GM21515 (cell line): ENCODE results near the gene MRPL4.
A peak's percentile ranks its signal among the peaks of the same experiment; 100 is the strongest.

Experiments used
- ATAC-seq: cut with Tn5 transposase; IDR thresholded peaks from one replicate; pipeline ENCODE4 v1.9.1; 2021; ENCODE audit not compliant: unreplicated experiment

MRPL4 gene

DNA sequence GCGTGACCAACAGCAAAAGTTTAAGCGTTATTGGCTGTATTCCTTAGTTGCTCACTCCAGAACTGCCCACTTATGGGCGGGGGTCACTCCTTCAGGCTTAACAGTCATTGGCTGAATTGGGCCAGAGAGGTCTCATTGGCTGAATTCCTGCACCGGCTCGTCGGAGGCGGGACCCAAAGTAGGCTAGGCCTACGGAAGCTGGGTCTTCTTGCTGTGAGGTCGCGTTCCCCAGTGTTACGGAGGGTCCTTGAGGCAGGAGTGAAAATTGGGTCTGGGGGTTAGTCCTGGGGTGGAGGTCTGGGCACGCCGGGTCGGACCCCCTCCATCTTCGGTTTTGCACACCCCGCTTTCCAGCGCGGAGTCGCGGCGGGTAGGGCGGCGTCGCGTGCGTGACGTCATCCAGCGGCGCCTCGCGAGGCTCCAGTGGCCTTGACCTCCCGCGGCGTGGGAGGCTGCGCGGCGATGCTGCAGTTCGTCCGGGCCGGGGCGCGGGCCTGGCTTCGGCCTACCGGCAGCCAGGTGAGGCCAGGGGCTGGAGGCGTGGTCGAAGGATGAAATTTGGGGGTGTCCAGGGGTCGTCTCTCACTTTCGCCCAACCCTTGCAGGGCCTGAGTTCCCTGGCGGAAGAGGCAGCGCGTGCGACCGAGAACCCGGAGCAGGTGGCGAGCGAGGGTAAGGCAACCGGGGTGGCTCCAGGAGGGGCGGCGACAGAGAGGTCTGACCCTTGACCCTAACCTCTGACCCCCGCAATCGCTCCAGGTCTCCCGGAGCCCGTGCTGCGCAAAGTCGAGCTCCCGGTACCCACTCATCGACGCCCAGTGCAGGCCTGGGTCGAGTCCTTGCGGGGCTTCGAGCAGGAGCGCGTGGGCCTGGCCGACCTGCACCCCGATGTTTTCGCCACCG is at the start of gene MRPL4:
TSS of gene MRPL4 (plus strand) at position 423 of the 903 bp plus-strand sequence. CDS start at position 463, 40 bp downstream.
- peak; percentile 74 for ATAC-seq

DNA sequence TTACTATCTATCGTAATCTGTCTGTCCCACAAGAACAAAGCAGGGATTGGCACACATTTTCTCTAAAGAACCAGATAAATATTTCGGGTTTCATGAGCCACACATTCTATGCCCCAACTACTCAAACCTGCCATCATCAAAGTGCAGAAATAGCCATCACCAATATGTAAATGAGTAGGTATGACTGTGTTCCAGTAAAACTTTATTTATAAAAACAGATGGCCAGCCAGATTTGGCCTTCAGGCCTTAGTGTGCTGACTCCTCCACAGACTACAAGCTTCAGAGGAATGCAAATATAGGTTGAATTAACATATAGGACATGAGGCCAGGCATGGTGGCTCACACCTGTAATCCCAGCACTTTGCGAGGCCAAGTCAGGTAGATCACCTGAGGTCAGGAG is 48.3 kb upstream of the MRPL4 start:
- no peak for ATAC-seq

DNA sequence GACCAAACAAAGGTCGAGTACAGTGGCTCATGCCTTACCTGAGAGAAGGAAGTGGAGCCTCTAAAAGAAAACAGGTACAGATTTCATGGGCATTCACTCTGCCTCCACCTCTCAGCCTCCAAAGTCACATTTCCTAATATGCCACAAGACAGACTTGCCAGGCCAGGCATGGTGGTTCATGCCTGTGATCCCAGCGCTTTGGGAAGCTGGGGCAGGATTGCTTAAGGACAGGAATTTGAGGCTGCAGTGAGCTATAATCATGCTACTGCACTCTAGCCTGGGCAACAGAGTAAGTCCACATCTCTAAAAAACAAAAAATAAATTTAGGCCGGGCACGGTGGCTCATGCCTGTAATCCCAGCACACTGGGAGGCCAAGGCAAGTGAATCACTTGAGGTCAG is 46.4 kb upstream of the MRPL4 start:
- ATAC-seq = no peak

DNA sequence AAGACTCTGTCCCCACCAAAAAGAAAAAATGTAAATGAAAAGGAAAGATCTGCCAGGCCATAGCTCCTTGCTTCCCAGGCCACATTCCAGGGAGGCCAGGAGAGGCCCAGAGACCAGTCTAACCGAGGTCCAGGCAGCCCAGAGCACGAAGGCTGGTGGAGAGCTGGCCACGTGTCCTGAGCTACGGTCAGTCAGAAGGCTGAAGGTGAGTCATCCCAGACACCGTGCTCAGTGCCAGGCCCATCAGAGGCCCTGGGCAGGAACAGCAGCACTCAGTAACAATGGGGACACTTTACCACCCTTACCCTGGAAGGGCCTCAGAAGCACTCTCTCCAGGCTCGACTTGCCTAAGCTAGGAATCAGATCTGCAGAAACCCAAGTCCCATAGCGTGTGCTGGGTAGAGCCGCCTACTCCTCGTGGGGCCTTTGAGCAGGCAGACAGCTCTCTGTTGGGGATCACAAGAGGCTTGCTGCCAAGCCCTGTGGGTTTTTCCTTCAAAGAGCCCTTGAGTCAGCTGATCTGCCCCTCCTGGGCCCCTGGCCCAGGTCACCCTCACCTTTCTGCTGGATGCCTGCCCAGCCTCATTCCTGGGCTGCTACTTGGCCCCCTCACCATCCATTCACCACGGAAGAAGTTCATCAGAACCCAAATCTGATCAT is 45.7 kb upstream of the MRPL4 start:
- no peak for ATAC-seq

DNA sequence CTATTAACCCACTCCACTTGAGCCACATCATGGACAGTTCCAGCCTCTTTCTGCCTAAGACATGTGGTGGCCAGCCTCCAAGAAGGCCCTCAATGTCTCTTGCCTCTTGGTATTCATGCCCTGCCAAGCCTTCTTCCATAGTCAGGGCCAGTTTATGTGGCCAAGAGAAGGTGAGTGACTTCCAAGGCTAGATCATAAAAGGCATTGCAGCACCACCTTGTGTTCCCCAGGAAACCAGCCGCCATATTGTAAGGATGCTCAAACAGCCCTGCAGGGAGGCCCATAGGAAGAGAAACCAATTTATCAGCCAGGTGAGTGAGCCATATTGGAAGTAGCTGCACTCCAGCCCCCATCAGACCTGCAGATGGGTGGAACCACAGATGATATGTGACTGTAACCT is 45.0 kb upstream of the MRPL4 start:
- no peak for ATAC-seq

DNA sequence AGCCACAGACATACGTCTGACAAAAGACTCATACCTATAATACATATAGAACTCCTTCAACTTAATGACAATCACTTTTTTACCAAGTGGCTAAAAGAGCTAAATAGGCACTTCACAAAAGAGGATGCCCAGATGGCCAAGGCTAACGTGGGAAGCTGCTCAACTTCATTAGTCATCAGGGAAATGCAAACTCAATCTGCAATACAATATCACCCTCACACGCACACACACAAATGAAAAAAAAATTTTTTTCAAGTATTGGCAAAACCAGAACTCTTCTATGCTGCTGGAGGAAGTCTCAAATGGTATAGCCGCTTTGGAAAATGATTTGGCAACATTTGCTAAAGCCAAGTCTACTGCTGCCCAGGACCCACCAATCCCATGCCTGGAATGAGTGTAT is 42.7 kb upstream of the MRPL4 start:
- no peak for ATAC-seq

DNA sequence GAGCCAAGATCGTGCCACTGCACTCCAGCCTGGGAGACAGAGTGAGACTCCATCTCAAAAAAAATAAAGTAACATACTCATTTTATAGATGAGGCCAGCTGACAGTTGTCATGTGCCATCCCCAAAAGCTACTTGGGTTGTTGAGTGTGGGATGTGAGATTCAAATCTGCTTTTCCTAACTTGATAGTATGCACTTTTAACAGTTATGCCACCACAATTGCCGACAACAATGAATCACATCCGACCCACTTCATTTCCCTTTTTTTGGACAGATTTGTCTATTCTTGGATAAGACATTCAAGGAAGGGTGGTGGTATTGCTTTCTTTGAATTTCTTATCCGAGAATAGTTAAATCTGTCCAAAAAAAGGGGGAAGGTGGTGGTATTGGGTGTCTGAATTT is 41.0 kb upstream of the MRPL4 start:
- ATAC-seq = no peak

DNA sequence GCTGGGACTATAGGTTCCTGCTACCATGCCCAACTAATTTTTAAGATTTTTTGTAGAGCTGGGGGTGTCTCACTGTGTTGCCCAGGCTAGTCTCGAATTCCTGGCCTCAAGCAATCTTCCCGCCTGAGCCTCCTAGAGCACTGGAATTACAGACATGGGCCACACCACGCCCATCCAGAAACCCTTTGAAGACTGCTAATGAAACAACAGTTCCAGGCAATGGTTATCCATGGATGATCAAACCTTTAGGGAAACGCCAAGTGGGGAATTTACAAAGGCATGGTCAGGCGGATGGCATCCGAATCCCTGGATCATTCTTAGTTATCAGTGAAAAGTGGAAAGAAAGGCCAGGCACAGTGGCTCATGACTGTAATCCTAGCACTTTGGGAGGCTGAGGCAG is 40.3 kb upstream of the MRPL4 start:
- no peak for ATAC-seq

DNA sequence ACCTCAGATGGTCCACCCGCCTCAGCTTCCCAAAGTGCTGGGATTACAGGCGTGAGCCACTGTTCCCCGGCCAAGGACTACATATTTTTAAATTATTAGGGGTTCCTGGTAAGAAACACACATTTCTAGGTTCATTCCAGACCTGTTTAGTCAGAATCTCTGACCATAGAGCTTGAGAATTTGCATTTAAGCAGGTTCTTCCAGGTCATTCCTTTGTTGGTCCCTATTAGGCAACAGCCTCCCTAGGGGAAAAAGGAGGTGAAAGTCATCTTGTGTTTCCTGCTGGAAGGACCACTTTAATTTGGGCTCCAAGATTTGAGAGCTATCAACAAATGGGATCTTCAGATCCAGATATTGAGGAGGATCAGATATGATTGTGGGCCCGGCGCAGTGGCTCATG is 37.2 kb upstream of the MRPL4 start:
- no peak for ATAC-seq

DNA sequence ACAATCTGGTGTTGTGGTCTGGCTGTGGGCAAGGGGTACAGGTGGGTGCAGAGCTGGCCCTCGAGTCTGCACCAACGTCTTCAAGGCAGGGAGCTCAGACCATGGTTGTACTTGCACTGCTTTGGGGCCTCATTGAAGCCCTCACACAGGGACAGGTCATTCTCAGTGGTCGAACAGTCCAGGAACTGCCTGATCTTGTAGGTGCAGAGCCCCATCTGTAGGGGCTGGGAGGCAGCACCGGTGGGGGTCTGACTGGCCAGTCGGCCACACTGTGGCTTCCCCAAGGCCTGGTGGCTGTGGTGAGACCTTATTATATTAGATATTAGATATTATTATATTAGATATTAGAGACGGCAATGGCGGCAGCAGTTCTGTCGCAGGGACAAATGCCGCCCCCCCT is 34.9 kb upstream of the MRPL4 start:
- ATAC-seq = no peak

DNA sequence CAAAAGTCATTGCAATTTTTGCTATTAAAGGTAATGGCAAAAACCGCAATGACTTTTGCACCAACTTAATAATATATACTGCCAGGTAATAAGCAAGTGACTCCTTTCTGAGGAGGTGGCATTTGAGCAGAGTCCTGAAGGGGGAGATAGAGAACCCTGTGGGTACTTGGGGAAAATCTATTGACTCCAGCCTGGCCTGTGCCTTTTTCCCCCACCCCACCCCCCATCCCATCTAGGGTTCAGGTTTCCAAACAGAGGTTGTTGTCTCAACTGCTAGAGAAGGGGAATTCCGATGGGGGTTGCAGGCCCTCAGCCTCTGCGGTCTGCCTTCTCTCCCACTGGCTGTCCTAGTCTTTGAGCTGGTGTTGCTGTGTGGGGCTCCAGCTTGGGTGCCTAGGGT is 32.3 kb upstream of the MRPL4 start:
- no peak for ATAC-seq

DNA sequence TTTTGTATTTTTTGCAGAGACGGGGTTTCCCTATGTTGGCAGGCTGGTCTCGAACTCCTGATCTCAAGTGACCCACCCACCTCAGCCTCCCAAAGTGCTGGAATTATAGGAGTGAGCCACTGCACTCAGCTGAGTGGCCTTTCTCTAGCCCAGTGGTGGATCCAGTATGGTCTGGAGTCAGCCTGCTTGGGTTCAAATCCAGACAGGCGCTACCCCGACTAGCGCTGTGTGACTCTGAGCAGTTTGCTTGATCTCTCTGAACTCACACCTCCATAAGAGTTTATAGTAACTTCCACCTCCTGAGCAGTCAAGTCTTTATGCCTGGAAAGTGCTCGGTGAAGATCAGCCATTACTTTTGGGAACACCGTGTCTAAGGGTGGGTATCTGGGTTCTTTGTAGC is 31.3 kb upstream of the MRPL4 start:
- ATAC-seq = no peak

DNA sequence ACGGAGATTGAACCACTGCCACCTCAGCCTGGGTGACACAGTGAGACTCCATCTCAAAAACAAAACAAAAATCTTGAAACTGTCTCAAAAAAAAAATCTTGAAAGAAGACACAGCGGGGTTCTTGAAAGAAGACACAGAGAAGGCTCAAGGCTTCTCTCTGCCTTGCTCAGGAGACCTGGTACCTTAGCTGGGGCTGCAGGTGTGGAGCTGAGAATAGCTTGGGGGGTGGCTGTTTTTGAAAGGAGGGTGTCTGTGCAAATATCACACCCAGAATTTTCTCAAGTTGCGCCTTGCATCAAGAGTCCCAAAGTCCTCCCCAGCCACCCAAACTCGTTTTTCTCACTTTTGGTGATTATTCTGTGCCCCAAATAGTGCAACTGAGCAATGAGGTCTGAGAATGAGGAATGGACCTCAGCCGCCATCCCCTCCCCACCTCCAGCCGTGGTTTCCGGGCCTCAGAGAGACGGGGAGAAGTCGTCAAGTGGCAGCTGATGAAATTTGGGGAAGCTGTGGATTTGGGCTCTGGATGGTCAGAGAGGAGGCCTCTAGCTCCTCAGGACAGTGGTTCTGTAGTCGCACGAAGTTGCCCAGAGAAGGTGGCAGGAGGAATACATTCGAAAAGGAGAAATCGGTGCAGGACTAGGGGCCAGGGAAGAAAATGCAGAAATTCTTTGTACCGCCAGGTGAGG is 29.7 kb upstream of the MRPL4 start:
- no peak for ATAC-seq

DNA sequence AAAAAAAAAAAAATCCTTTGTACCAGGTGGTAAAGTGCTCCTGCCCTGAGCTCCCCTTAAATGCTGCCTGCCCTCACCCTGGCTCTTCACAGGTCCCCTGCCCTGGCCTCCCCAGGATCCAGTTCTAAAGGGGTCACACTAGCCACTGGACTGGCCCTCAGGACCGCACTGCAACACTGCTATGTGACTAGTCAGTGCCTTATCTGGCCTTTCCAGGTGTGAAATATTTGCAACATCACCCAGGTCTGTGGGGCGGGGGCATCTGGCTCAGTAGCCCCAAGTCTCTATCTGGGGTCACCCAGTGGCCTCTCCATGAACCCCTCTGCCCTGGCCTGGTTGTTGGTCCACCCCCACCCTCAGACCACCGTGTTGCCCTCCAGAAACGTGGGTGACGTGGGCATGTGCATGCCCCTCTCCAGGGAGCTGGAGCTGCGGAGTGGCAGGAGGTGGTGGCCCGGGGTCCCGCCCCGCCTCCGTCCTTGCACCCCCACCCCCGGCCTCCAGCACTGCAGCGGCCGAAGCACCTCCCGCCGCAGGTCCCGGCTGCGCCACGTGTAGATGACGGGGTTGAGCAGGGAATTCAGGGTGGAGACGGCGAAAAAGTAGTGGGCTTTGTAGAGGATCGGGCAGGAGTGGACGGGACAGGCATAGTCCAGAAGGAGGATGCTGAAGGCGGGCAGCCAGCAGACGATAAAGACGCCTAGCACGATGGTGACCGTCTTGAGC is 28.4 kb upstream of the MRPL4 start:
- no peak for ATAC-seq

DNA sequence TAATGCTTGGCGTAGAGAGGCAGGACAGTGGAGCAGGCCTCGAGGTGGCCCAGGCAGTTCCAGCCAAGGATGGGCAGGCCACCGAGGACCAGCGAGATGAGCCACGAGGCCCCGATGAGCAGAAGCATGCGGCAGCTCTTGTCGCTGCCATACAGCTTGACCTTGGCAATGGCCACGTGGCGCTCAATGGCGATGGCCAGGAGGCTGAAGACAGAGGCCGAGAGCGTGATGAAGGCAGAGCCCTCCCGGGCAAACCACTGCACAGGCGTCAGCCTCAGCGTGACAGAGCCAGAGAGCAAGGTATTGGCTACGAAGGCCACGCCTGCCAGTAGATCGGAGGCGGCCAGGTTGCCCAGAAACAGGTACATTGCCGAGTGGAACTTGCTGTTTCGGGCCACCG is 27.7 kb upstream of the MRPL4 start:
- no peak for ATAC-seq

DNA sequence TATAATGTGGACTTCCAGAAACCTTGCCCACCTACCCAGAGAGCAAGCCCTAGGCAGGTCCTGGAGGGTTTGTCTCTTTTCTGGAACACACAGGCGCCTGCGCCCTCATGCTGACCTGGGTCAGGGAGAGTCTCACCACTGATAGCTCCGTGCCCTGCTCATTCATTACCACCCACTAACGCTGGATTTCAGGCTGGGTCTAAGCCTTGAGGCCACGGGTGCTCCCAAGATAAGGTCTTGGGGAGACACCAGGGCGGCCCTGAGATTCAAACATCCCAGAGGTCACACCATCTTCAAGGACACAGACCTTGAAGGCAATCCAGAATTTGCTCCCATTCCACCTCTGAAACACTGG is 26.0 kb upstream of the MRPL4 start:
- ATAC-seq = no peak

DNA sequence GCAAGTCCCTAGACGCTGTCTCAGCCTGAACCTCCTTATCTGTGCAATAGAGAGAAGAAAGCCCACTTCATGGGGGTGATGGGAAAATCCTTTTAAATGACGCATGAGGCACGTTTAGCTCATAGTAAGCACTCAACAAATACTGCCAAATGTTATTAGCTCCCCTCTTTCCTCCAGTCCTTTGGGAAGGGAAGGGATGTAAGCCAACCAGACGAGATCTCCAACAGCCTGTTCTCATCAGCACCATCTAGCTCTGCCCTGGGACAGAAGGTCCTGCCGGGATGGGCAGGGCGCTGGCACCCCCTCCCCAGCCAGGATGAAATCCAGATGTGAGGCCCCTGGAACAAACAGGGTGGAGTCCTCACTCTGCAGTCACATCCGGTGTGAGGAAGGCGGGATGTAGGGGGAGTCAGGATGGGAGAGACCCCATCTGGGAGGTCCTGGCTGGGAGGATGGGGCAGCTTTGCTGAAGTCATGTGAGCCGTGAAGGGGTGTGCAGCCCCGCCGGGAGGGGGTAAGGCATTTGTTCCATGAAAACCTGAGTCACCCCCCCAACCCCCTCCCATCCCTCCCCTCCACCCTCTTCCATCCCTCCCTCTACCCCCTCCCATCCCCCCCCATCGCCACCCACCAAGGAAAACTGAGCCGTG is 25.5 kb upstream of the MRPL4 start:
- ATAC-seq = no peak

DNA sequence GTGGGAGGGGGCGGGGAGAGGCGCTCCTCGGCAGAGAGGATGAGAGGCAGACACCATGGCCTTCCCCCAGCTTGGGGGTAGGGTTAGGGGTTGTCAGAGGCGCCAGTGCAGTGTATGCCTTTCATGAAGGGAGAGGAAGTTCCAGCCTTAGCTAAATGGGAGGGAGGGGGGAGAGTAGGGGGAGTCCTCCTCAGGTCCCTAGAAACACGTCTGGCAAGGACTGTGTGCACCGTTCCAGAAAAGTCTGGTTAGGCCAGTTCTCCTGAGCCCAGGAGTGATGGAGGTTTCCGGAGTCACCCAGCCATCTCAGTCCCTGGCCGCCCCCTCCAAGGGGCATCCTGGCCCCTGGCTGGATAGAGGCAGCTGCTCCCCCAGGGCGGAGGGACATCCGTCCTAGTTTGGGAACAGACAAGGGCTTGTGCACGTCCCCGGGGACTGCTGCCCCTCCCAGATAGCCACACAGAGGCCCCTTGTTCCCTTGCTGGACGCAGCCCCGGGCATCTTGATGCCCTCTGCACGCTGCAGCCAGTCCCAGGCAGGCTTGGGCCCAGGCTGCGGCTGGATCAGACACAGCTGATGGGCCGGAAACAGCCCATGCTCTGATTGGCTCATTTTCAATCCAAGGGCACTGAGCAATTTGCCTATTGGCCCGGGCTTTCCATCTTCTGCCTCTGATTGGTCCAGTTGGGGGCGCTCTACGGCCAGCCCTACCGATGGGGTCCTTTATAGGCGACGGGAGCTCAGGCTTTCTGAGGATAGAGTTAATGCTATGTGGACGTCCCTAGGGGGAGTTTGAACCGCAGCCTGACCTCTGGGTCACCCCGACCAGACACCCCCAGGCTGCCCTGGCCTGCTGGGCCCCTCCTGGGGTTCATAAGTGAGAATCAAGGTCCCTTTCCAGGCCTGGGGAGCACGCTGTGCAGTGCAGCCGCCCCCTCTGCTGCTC is 24.7 kb upstream of the MRPL4 start:
- ATAC-seq = no peak

DNA sequence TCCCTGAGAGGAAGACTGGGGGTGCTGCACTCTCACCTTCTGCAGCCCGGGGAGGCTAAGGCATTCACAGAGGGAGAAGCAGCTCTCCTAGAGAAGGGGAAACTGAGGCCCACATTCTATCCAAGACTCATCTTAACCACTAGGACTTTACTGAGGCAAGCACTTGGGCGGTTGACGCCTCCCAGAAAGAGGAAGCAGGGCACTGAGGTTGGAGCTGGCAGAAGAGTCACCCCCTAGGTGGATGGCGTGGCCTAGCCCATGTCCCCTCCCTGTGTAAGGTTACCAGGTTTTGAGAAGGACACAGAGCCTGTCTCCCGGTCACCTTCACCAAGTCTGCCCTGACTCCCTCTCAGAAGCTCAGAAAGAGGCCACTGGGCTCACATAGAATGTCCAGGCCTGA is 23.6 kb upstream of the MRPL4 start:
- ATAC-seq = no peak

DNA sequence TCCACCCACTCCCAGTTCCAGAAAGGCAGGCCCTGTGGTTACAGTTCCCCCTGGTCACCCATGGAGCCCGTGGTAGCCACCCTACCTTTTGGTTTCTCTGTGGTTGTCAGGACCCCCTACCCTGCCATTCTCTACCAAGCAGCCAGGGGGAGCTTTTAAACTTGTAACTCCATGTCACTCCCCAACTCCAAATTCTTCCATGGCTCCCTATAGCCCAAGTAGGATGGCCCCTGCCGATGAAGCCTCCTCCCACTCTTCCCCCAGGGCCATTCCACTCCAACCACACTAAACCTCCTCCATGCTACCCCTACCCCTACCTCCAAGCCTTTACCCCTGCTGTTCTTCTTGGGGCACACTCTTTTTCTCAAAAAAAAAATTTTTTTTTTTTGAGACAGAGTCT is 23.1 kb upstream of the MRPL4 start:
- no peak for ATAC-seq
